Ishikawa (cell line): ENCODE measurements around the gene USP4.

ENCODE experiments used
- CREB1 ChIP-seq: IDR thresholded peaks from 2 replicates; pipeline ENCODE4 v1.6.1; 2012; ENCODE audit warnings: low read depth
- EGR1 ChIP-seq: IDR thresholded peaks from 2 replicates; pipeline ENCODE4 v1.6.1; 2012
- EP300 ChIP-seq: IDR thresholded peaks from 2 replicates; pipeline ENCODE4 v1.6.1; 2012; ENCODE audit warnings: borderline replicate concordance
- FOXM1 ChIP-seq: IDR thresholded peaks from 2 replicates; pipeline ENCODE4 v1.6.1; 2012; ENCODE audit warnings: low read depth, borderline replicate concordance
- NFIC ChIP-seq: IDR thresholded peaks from 2 replicates; pipeline ENCODE4 v1.6.1; 2012
- RAD21 ChIP-seq: IDR thresholded peaks from 2 replicates; pipeline ENCODE4 v1.6.1; 2012; ENCODE audit warnings: low read depth
- REST ChIP-seq: IDR thresholded peaks from 2 replicates; pipeline ENCODE4 v1.6.1; 2012; ENCODE audit warnings: low read depth, mild to moderate bottlenecking
- TAF1 ChIP-seq: IDR thresholded peaks from 2 replicates; pipeline ENCODE4 v1.6.1; 2012; ENCODE audit warnings: low read depth, mild to moderate bottlenecking
- TCF12 ChIP-seq: IDR thresholded peaks from 2 replicates; pipeline ENCODE4 v1.6.1; 2012; ENCODE audit warnings: low read depth
- USF1 ChIP-seq: IDR thresholded peaks from 2 replicates; pipeline ENCODE4 v1.6.1; 2012
- TF ChIP-seq, protein P1 (sequence below): IDR thresholded peaks from 2 replicates; pipeline ENCODE4 v1.6.1; 2012

- TF ChIP-seq EP300 (no peak), TAF1 (no peak), NFIC (no peak), CREB1 (no peak), TCF12 (no peak), EGR1 (no peak), REST (no peak), RAD21 (no peak), FOXM1 (no peak), USF1 (no peak)
- TF ChIP-seq, protein P1, sequence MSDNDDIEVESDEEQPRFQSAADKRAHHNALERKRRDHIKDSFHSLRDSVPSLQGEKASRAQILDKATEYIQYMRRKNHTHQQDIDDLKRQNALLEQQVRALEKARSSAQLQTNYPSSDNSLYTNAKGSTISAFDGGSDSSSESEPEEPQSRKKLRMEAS = no peak
These were observed 84.7 kb downstream of the USP4 start for GRCh38 chr3:49255112-49255511.
